HEK293 (cell line): ENCODE data around the gene SLC17A1.

Experiments
- CTCF ChIA-PET: fragments of 350-600 bp; formaldehyde crosslinking; extraction: SDS; loops from one replicate; lab custom pipeline; 2021; ENCODE audit warnings: antibody characterized with exemption; lab: Yijun Ruan, JAX
- POLR2A ChIA-PET: fragments of 300-600 bp; formaldehyde crosslinking; extraction: SDS; loops from one replicate; lab custom pipeline; 2020; ENCODE audit warnings: antibody characterized with exemption, inconsistent platforms; lab: Yijun Ruan, JAX
- H3K27ac ChIP-seq: fragments of 200-500 bp; sonication (Bioruptor generic); 2 replicates; pipeline ENCODE4 v1.5.1; 2014; ENCODE audit warnings: low read depth, low read length, control low read depth, inconsistent platforms; ENCODE audit errors: extremely low read depth
- H3K36me3 ChIP-seq, 2 experiments: fragments of 200-500 bp in 1 of 2; sonication (Bioruptor generic) in 1 of 2; 1 replicate in 1 of 2; 2 replicates in 1 of 2; pipeline ENCODE4 v1.5.1; 2014 to 2017; ENCODE audit warnings: inconsistent platforms in 2 of 2, low read length in 2 of 2; ENCODE audit not compliant: control insufficient read depth in 2 of 2, insufficient read depth in 1 of 2
- H3K4me1 ChIP-seq: fragments of 200-500 bp; sonication (Bioruptor generic); 2 replicates; pipeline ENCODE4 v1.5.1; 2014; ENCODE audit warnings: mild to moderate bottlenecking, low read length, inconsistent platforms; ENCODE audit not compliant: control insufficient read depth, insufficient read depth
- H3K4me3 ChIP-seq: 2 replicates; pipeline ENCODE4 v1.5.1; 2011; ENCODE audit warnings: low read depth, mild to moderate bottlenecking, control low read depth, low read length, moderate library complexity
- H3K9me3 ChIP-seq: fragments of 200-500 bp; sonication (Bioruptor generic); 2 replicates; pipeline ENCODE4 v1.5.1; 2014; ENCODE audit warnings: low read depth, low read length, inconsistent platforms; ENCODE audit not compliant: control insufficient read depth, insufficient read depth
- EGR2 ChIP-seq: fragments of 450-650 bp; formaldehyde crosslinking; IDR thresholded peaks from 2 replicates; pipeline ENCODE4 v1.5.1; 2016; ENCODE audit warnings: low read depth, missing biosample characterization, missing genetic modification characterization
- SCRT2 ChIP-seq: fragments of 450-650 bp; formaldehyde crosslinking; IDR thresholded peaks from 2 replicates; pipeline ENCODE4 v1.5.1; 2016; ENCODE audit warnings: missing biosample characterization, missing genetic modification characterization
- ZBTB26 ChIP-seq: fragments of 450-650 bp; formaldehyde crosslinking; optimal IDR thresholded peaks from 2 replicates; pipeline ENCODE3; 2016; ENCODE audit warnings: missing biosample characterization, mild to moderate bottlenecking, missing genetic modification characterization
- ZNF112 ChIP-seq: fragments of 450-650 bp; formaldehyde crosslinking; IDR thresholded peaks from 2 replicates; pipeline ENCODE4 v1.5.0; 2017; ENCODE audit warnings: missing biosample characterization, missing genetic modification characterization
- ZNF221 ChIP-seq: fragments of 450-650 bp; formaldehyde crosslinking; IDR thresholded peaks from 2 replicates; pipeline ENCODE4 v1.5.1; 2017; ENCODE audit warnings: missing biosample characterization, missing genetic modification characterization, borderline replicate concordance
- ZNF391 ChIP-seq: fragments of 450-650 bp; formaldehyde crosslinking; IDR thresholded peaks from 2 replicates; pipeline ENCODE4 v1.5.1; 2016; ENCODE audit warnings: low read depth, missing biosample characterization, missing genetic modification characterization, borderline replicate concordance
- ZSCAN16 ChIP-seq: fragments of 450-650 bp; formaldehyde crosslinking; IDR thresholded peaks from 2 replicates; pipeline ENCODE4 v1.5.1; 2016; ENCODE audit warnings: missing biosample characterization, missing genetic modification characterization
- TF ChIP-seq, protein P1 (sequence below): fragments of 450-650 bp; formaldehyde crosslinking; IDR thresholded peaks from 2 replicates; pipeline ENCODE4 v1.5.1; 2016; ENCODE audit warnings: missing biosample characterization, missing genetic modification characterization, low read depth
- TF ChIP-seq, protein P2 (sequence below): fragments of 450-650 bp; IDR thresholded peaks from 2 replicates; pipeline ENCODE4 v1.5.1; 2018; ENCODE audit warnings: missing biosample characterization, mild to moderate bottlenecking, missing genetic modification characterization

Gene SLC17A1

DNA sequence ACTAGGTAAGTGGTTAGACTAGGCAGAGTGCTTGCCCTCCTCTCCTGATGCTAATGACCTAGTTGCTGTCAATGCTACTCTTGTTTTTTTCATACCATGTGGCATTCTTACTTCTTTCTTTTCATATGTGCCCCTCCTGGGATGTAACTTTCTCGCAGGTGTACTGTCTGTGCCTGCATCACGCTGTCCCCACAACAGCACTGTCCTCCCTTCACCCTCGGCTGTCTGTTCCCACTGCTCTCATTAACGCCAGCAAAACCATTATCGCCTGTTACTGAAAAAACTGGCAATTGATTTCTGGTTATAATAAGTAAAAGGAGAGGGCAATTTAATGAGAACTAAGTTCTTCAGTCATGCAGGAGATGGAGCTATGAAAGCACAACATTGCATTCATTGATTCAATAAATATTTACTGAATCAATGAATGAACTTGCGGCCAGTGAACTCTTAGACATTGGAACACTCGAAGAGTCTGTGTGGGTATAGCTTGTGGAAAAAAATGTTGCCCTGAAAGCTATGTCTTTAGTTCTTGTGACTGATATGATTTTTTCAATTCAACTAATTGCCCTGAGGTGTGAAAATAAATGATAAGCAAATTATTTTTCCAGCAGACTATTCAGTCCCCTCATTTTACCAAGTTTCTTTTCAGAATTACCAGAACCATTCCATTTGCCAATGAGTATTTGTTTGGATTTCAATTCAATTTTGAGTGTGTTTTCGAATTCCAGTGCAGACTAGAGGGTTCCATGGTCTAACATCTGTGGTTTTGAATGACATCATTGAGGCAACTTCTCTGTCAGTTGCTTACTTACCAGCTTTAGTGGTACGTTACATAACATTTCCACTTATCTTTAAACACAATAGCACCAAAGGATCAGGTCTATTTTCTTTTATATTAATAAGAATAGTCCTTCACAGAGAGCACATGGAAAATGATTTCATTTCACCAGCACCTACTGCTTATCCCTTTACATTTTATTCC is 75.2 kb downstream of the SLC17A1 start:
- ChIA-PET POLR2A (no interaction called here), CTCF (interaction anchor here (1.2 kb wide), 1 partner anchor 38 kb away, joined by 4 read pairs; no protein-coding TSS in a partner anchor)
- Histone ChIP-seq H3K4me1 (no peaks in the 10 kb centered on the region), H3K4me3 (no peak overlapping the region), H3K9me3 (no peaks in the 10 kb centered on the region), H3K36me3 (no peaks in the 10 kb centered on the region), H3K27ac (no peak overlapping the region)
- no peak for TF ChIP-seq SCRT2 (tag by site-specific recombination)
- TF ChIP-seq, protein P1, sequence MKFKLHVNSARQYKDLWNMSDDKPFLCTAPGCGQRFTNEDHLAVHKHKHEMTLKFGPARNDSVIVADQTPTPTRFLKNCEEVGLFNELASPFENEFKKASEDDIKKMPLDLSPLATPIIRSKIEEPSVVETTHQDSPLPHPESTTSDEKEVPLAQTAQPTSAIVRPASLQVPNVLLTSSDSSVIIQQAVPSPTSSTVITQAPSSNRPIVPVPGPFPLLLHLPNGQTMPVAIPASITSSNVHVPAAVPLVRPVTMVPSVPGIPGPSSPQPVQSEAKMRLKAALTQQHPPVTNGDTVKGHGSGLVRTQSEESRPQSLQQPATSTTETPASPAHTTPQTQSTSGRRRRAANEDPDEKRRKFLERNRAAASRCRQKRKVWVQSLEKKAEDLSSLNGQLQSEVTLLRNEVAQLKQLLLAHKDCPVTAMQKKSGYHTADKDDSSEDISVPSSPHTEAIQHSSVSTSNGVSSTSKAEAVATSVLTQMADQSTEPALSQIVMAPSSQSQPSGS: peak; percentile 64

DNA sequence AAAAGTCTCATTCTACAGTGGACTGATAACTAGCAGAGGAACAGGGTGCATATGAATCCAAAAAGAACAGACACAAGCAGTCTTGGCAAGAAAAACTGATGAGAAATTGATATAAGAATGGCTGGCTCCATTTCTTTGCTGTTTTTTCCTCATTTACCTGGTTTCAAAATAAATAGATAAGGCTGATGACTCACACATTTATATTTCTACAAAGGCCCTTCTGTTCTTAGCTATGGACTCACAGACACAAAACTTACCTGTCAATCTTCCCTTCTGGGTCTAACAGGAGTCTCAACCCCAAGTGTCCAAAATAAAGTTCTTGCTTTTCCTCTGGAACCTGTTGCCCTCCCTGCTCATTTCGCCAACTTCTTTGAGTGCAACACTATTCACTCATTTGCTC is 76.4 kb downstream of the SLC17A1 start:
- ChIA-PET POLR2A (no interaction called here), CTCF (interaction anchor here (0.5 to 1.2 kb wide), 3 partner anchors 8 to 37 kb away, joined by 3 to 4 read pairs (median 3); no protein-coding TSS in a partner anchor)
- Histone ChIP-seq H3K4me1 (no peaks in the 10 kb centered on the region), H3K4me3 (no peak overlapping the region), H3K9me3 (no peaks in the 10 kb centered on the region), H3K27ac (no peak overlapping the region), H3K36me3 (no peaks in the 10 kb centered on the region)
- TF ChIP-seq, protein P2, sequence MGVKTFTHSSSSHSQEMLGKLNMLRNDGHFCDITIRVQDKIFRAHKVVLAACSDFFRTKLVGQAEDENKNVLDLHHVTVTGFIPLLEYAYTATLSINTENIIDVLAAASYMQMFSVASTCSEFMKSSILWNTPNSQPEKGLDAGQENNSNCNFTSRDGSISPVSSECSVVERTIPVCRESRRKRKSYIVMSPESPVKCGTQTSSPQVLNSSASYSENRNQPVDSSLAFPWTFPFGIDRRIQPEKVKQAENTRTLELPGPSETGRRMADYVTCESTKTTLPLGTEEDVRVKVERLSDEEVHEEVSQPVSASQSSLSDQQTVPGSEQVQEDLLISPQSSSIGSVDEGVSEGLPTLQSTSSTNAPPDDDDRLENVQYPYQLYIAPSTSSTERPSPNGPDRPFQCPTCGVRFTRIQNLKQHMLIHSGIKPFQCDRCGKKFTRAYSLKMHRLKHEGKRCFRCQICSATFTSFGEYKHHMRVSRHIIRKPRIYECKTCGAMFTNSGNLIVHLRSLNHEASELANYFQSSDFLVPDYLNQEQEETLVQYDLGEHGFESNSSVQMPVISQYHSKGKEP (tag by site-specific recombination): no peak
- no peak for TF ChIP-seq ZNF112 (tag by site-specific recombination)

GRCh38 chr6:25754535-25754934 is 77.3 kb downstream of the SLC17A1 start, which contains the start of gene SLC17A4:
Gene SLC17A4 (plus strand): TSS chr6:25754742. CDS start chr6:25761963, 7,221 bp downstream.
- ChIA-PET POLR2A (no interaction called here), CTCF (interaction anchor here (0.7 to 1.2 kb wide), 3 partner anchors 8 to 52 kb away, joined by 3 to 5 read pairs (median 4); no protein-coding TSS in a partner anchor)
- Histone ChIP-seq H3K4me3 (no peak within 1 kb of the TSS), H3K4me1 (no peaks in the 10 kb centered on the region), H3K27ac (no peak within 1 kb of the TSS), H3K9me3 (no peaks in the 10 kb centered on the region), H3K36me3 (no peaks in the 10 kb centered on the region)
- TF ChIP-seq ZNF391 (tag by site-specific recombination) (no peak), ZSCAN16 (no peak), EGR2 (tag by site-specific recombination) (no peak), ZBTB26 (no peak)

DNA sequence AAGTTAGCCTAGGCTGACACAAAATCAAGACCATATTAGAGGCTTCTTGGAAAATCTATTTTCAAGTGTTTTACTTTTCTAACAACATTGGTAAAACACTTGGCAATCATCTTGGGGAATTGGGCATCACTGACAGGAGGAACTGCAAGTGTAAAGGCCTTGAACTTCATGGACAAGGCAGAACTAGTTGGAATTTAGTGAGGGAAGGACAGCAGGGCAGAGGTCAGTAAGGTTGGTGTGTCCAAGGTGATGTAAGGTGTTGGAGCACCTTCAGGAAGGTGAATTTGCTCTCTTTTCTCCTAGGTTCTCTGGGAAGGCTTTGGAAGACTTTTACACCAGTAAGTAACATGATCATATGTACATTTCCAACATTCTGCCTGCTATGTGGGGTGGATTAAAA is 78.8 kb downstream of the SLC17A1 start:
- no peak overlapping the region for H3K4me3 ChIP-seq
- H3K4me1 ChIP-seq: no peaks in the 10 kb centered on the region
- no peaks in the 10 kb centered on the region for H3K9me3 ChIP-seq
- no peak for TF ChIP-seq ZNF221
- ChIA-PET CTCF (interaction anchor here (1.5 kb wide), 1 partner anchor 33 kb away, joined by 5 read pairs; no protein-coding TSS in a partner anchor), POLR2A (no interaction called here)
- H3K36me3 ChIP-seq: no peaks in the 10 kb centered on the region
- H3K27ac ChIP-seq: no peak overlapping the region
